K562 (cell line): ENCODE measurements around the gene OBSCN. TPM values are rescaled to one million over a fixed set of nuclear protein-coding genes. Genes with fewer than 3 reads are reported as not detected.

Source experiments
- ATAC-seq: fragments of 200-7000 bp; cut with Tn5 transposase; 3 replicates; pipeline ENCODE4 v1.9.1; 2020; ENCODE audit warnings: moderate library complexity
- BruUV-seq: library from RNA; stranded (reverse); fragments of 400-500 nt; replicated peaks from 2 replicates; lab custom pipeline; 2021; lab: Mats Ljungman, UMichigan
- CTCF ChIA-PET: fragments of 300-600 bp; formaldehyde crosslinking; extraction: SDS; loops from one replicate; lab custom pipeline; 2021; ENCODE audit warnings: low intra/inter-chr PET ratio; lab: Yijun Ruan, JAX
- POLR2A ChIA-PET: fragments of 300-600, 350-650 bp; sonication (Branson Sonifier 250); formaldehyde crosslinking; extraction: SDS; loops from one replicate; lab custom pipeline; 2021; ENCODE audit warnings: antibody characterized with exemption, inconsistent platforms; lab: Yijun Ruan, JAX
- DNase-seq, 4 experiments: peaks; one replicate each; pipeline versions ENCODE4 v3.0.0 to v3.0.0-alpha.2; 2011 to 2018; ENCODE audit warnings: low spot score in 3 of 4, mixed read lengths in 3 of 4; ENCODE audit errors: extremely low read depth in 1 of 4
- FAIRE-seq: peaks from 2 replicates; lab custom pipeline; 2011; peaks lifted over from hg19 to GRCh38; lab: Jason Lieb, UNC
- H2AFZ ChIP-seq: 2 replicates; pipeline ENCODE4 v1.6.0; 2011; ENCODE audit warnings: low read depth, low read length, control low read depth, inconsistent platforms
- H3K27ac ChIP-seq: fragments of 200-600 bp; 3 replicates; pipeline ENCODE4 v1.8.0; 2011; ENCODE audit warnings: low read depth, mild to moderate bottlenecking, control low read depth, inconsistent platforms, low read length, moderate library complexity, mixed read lengths; ENCODE audit errors: extremely low read depth
- H3K27me3 ChIP-seq, 2 experiments: fragments of 300-600 bp in 1 of 2; 2 replicates in 1 of 2; 3 replicates in 1 of 2; pipeline versions ENCODE4 v1.6.0 to v1.8.0; 2011; ENCODE audit warnings: inconsistent platforms in 2 of 2, low read length in 2 of 2, mild to moderate bottlenecking in 1 of 2, mixed read lengths in 1 of 2, moderate library complexity in 1 of 2; ENCODE audit not compliant: control insufficient read depth in 2 of 2, insufficient read depth in 2 of 2
- H3K36me3 ChIP-seq: fragments of 300-600 bp; 3 replicates; pipeline ENCODE4 v1.8.0; 2011; ENCODE audit warnings: mild to moderate bottlenecking, low read length, inconsistent platforms; ENCODE audit not compliant: control insufficient read depth, insufficient read depth
- H3K4me1 ChIP-seq, 2 experiments: fragments of 200-600 bp in 1 of 2; replicated peaks in 1 of 2; 2 replicates in 1 of 2; 3 replicates in 1 of 2; pipeline versions ENCODE4 v1.5.1 to v1.8.0; 2011; ENCODE audit warnings: inconsistent platforms in 2 of 2, low read length in 2 of 2, mild to moderate bottlenecking in 1 of 2, mixed read lengths in 1 of 2, moderate library complexity in 1 of 2; ENCODE audit not compliant: control insufficient read depth in 2 of 2, insufficient read depth in 2 of 2
- H3K4me2 ChIP-seq: 2 replicates; pipeline ENCODE4 v1.6.1; 2011; ENCODE audit warnings: low read length, control low read depth, inconsistent platforms, mixed read lengths; ENCODE audit not compliant: insufficient read depth
- H3K4me3 ChIP-seq: fragments of 200-600 bp; sonication (generic), shearing (Covaris generic); 2 replicates; pipeline ENCODE4 v1.5.1; 2016; ENCODE audit warnings: control low read depth, inconsistent platforms
- H3K79me2 ChIP-seq: fragments of 200-600 bp; 3 replicates; pipeline ENCODE4 v1.8.0; 2011; ENCODE audit warnings: low read length, inconsistent platforms; ENCODE audit not compliant: control insufficient read depth, insufficient read depth
- H3K9ac ChIP-seq, 2 experiments: 2 replicates each; pipeline versions ENCODE4 v1.6.0 to v1.6.1; 2011; ENCODE audit warnings: low read depth in 2 of 2, low read length in 2 of 2, control low read depth in 1 of 2, inconsistent platforms in 1 of 2, mild to moderate bottlenecking in 1 of 2, mixed read lengths in 1 of 2; ENCODE audit not compliant: insufficient read depth in 1 of 2
- H3K9me1 ChIP-seq: one replicate; pipeline ENCODE4 v1.6.0; 2011; ENCODE audit warnings: inconsistent platforms, mild to moderate bottlenecking, low read length, moderate library complexity; ENCODE audit not compliant: control insufficient read depth, insufficient read depth
- H3K9me3 ChIP-seq: replicated peaks from 2 replicates; pipeline ENCODE4 v1.5.1; 2011; ENCODE audit warnings: low read depth, low read length, inconsistent platforms; ENCODE audit not compliant: control insufficient read depth, insufficient read depth
- H4K20me1 ChIP-seq: replicated peaks from 2 replicates; pipeline ENCODE4 v1.6.1; 2011; ENCODE audit warnings: low read length, inconsistent platforms, mixed read lengths; ENCODE audit not compliant: control insufficient read depth, insufficient read depth
- BACH1 ChIP-seq: fragments of 200-800 bp; sonication (Bioruptor generic); IDR thresholded peaks from 2 replicates; pipeline ENCODE4 v1.6.1; 2016; ENCODE audit warnings: missing genetic modification characterization, missing compliant biosample characterization
- CEBPB ChIP-seq: fragments of 450-650 bp; IDR thresholded peaks from 2 replicates; pipeline ENCODE4 v1.6.1; 2016; ENCODE audit warnings: missing genetic modification characterization, missing compliant biosample characterization
- CHD4 ChIP-seq: fragments of 200-600 bp; sonication (generic); IDR thresholded peaks from 3 replicates; pipeline ENCODE4 v1.6.1; 2012; ENCODE audit warnings: low read depth, mild to moderate bottlenecking, mixed read lengths, low read length, inconsistent platforms; ENCODE audit not compliant: insufficient read depth, insufficient replicate concordance, poor library complexity, severe bottlenecking
- HDAC3 ChIP-seq: fragments of 450-650 bp; IDR thresholded peaks from 2 replicates; pipeline ENCODE4 v1.6.1; 2018; ENCODE audit warnings: borderline replicate concordance, mild to moderate bottlenecking, moderate library complexity; ENCODE audit not compliant: partially characterized antibody
- HDAC8 ChIP-seq: fragments of 450-650 bp; IDR thresholded peaks from 2 replicates; pipeline ENCODE4 v1.6.1; 2016; ENCODE audit warnings: mild to moderate bottlenecking, missing genetic modification characterization, moderate library complexity, missing compliant biosample characterization
- MEIS2 ChIP-seq: fragments of 450-650 bp; IDR thresholded peaks from 2 replicates; pipeline ENCODE4 v1.6.1; 2014; ENCODE audit warnings: mild to moderate bottlenecking; ENCODE audit not compliant: partially characterized antibody
- MTA2 ChIP-seq: fragments of 450-650 bp; IDR thresholded peaks from 2 replicates; pipeline ENCODE4 v1.6.1; 2016; ENCODE audit warnings: low read depth
- MYC ChIP-seq, 2 experiments: fragments of 250-450 bp in 1 of 2; sonication (Bioruptor Pico) in 1 of 2; IDR thresholded peaks; 2 replicates each; pipeline versions ENCODE4 v1.5.1 to v1.6.1; 2012 to 2021; ENCODE audit warnings: low read depth in 2 of 2, borderline replicate concordance in 1 of 2, improper control_type of control experiment in 1 of 2, low read length in 1 of 2, mild to moderate bottlenecking in 1 of 2, moderate library complexity in 1 of 2
- PCBP2 ChIP-seq: fragments of 200-400 bp; formaldehyde crosslinking; IDR thresholded peaks from 2 replicates; pipeline ENCODE4 v1.6.1; 2018; ENCODE audit warnings: low read length, low read depth, mild to moderate bottlenecking, moderate library complexity; ENCODE audit not compliant: poor library complexity, severe bottlenecking
- RBM15 ChIP-seq: fragments of 200-400 bp; formaldehyde crosslinking; IDR thresholded peaks from 2 replicates; pipeline ENCODE4 v1.6.1; 2018; ENCODE audit warnings: mild to moderate bottlenecking, low read length, moderate library complexity; ENCODE audit not compliant: insufficient read depth
- SFPQ ChIP-seq: fragments of 200-400 bp; formaldehyde crosslinking; IDR thresholded peaks from 2 replicates; pipeline ENCODE4 v1.6.1; 2017; ENCODE audit warnings: mild to moderate bottlenecking, low read depth, low read length, moderate library complexity
- SPI1 ChIP-seq: IDR thresholded peaks from 2 replicates; pipeline ENCODE4 v1.6.1; 2011; ENCODE audit warnings: low read depth, low read length, control low read depth, borderline replicate concordance
- TEAD2 ChIP-seq: fragments of 450-650 bp; IDR thresholded peaks from 2 replicates; pipeline ENCODE4 v1.6.1; 2016; ENCODE audit warnings: missing genetic modification characterization, control low read depth, missing compliant biosample characterization
- THAP7 ChIP-seq: fragments of 250-450 bp; sonication (Bioruptor Pico); IDR thresholded peaks from 2 replicates; pipeline ENCODE4 v1.5.0; 2021
- ZNF143 ChIP-seq: sonication (generic); formaldehyde crosslinking; IDR thresholded peaks from 2 replicates; pipeline ENCODE4 v1.9.0; 2022; ENCODE audit warnings: mild to moderate bottlenecking, missing genetic modification reagents
- ZNF695 ChIP-seq: fragments of 450-650 bp; formaldehyde crosslinking; IDR thresholded peaks from 2 replicates; pipeline ENCODE4 v1.4.0; 2020; ENCODE audit warnings: mild to moderate bottlenecking, moderate library complexity
- ZNF699 ChIP-seq: fragments of 250-450 bp; sonication (Bioruptor Pico); IDR thresholded peaks from 2 replicates; pipeline ENCODE4 v1.8.0; 2021; ENCODE audit warnings: mild to moderate bottlenecking, moderate library complexity; ENCODE audit not compliant: insufficient replicate concordance
- WGBS: fragments of 100-300 bp; shearing (Covaris generic); methylation state at CpG from one replicate; pipeline ENCODE4 v1.1.6; 2016; ENCODE audit warnings: low coverage, mixed read lengths; ENCODE audit not compliant: insufficient coverage; ENCODE audit errors: missing lambda C conversion rate; 5-methylcytosine and 5-hydroxymethylcytosine counted together
- in situ Hi-C: fragments of 300-500 bp; cut with MboI; formaldehyde crosslinking; loops from 4 replicates; pipeline ENCODE4 v1.15.0; 2018; ENCODE audit warnings: inconsistent platforms, mixed read lengths
- intact Hi-C: fragments of 100-400 bp; cut with micrococcal nuclease; formaldehyde crosslinking; loops from 2 replicates; pipeline ENCODE4 v1.14.2; 2022
- polyA plus RNA-seq, 8 experiments: library from polyadenylated mRNA; depleted of rRNA in 4 of 8; stranded (reverse) in 5 of 8; unstranded in 3 of 8; fragments of >200 nt; fragmentation: Nextera tagmentation in 2 of 8; fragmentation: Illumina TruSeq in 1 of 8; extraction: Ambion mirVana in 2 of 8; extraction: Trizol in 1 of 8; gene quantifications; 2 replicates each; pipeline versions ENCODE4 v1.2.1 to v1.2.3, GENCODE V29; 2011 to 2014; ENCODE audit warnings: inconsistent platforms in 1 of 8, missing spikeins in 1 of 8
- total RNA-seq, 7 experiments: library from RNA; depleted of rRNA in 6 of 7; stranded (reverse); fragments of >200 nt in 6 of 7; fragmentation: Illumina TruSeq in 2 of 7; extraction: Trizol in 2 of 7; gene quantifications; 2 replicates each; pipeline versions ENCODE4 v1.2.1 to v1.2.3, GENCODE V29; 2011 to 2021; ENCODE audit warnings: low replicate concordance in 1 of 7

The OBSCN gene
- total and polyA plus RNA-seq, 9 of the 15 experiments (the other 6 are each of a cell fraction or from before 2014, with no cell fraction given), result 0.18 to 19.7 (median 3.6) TPM

GRCh38 chr1:228215663-228216116, 7.8 kb downstream of the OBSCN start:
- 61% methylated on average over 13 of the region's 13 CpGs for WGBS

More at GRCh38 chr1:228215663-228216116, 7.8 kb downstream of the OBSCN start:
- Histone ChIP-seq H3K9me1 (no peaks in the 10 kb centered on the region), H3K79me2 (no peaks in the 10 kb centered on the region), H3K4me3 (no peak overlapping the region), H3K9ac (peak overlapping the region in 1 of 2 experiments; percentile 61; a peak in 1 of 4 replicates), H4K20me1 (0 out of 2 replicates have a peak, but pooled peaks cover 2% of the 10 kb centered on the region), H3K27ac (no peak overlapping the region), H3K9me3 (peaks cover 3% of the 10 kb centered on the region; the same call in 1 of the 2 replicates), H3K36me3 (no peaks in the 10 kb centered on the region), H2AFZ (no peak overlapping the region), H3K27me3 (peaks cover 4 to 8% of the 10 kb centered on the region in 2 experiments; a peak in 3 of 5 replicates), H3K4me2 (no peak overlapping the region), H3K4me1 (peaks cover 0 to 61% of the 10 kb centered on the region in 2 experiments; a peak in 3 of 5 replicates)
- BruUV-seq, result no TSS peak
- CTCF ChIA-PET, result no interaction called here
- intact Hi-C loops (no loop called here), in situ Hi-C loops (no loop called here)
- FAIRE-seq (no peak), DNase-seq (no peak), ATAC-seq (no peak)
- TF ChIP-seq MTA2 (no peak), SPI1 (no peak), SFPQ (no peak), RBM15 (no peak), ZNF699 (CRISPR knock-in tag) (no peak), ZNF695 (CRISPR knock-in tag) (no peak), BACH1 (no peak), PCBP2 (no peak), CEBPB (tag) (no peak), THAP7 (CRISPR knock-in tag) (no peak), ZNF143 (CRISPR knock-in tag) (no peak), TEAD2 (no peak), MEIS2 (no peak), HDAC3 (no peak), HDAC8 (tag) (no peak), MYC (IDR thresholded peaks at IDR 0.05; ENCODE audit: low read depth, low read length) (no peak), MYC (CRISPR knock-in tag; IDR thresholded peaks at IDR 0.05; ENCODE audit: borderline replicate concordance, low read depth) (no peak), CHD4 (no peak)
- POLR2A ChIA-PET, result interaction anchor here (0.8 to 2.8 kb wide), 3 partner anchors 12 to 42 kb away, joined by 3 to 13 read pairs (median 3); no protein-coding TSS in a partner anchor
